VCaP (cell line): ENCODE data around the gene IL24.

Experiments used
- H3K27ac ChIP-seq: fragments of 450-650 bp; 2 replicates; pipeline ENCODE4 v1.5.1; 2017
- TF ChIP-seq, protein P1 (sequence below): fragments of 450-650 bp; conservative IDR thresholded peaks from 2 replicates; pipeline ENCODE4 v1.5.1; 2017; ENCODE audit warnings: mild to moderate bottlenecking, moderate library complexity

IL24 gene

DNA sequence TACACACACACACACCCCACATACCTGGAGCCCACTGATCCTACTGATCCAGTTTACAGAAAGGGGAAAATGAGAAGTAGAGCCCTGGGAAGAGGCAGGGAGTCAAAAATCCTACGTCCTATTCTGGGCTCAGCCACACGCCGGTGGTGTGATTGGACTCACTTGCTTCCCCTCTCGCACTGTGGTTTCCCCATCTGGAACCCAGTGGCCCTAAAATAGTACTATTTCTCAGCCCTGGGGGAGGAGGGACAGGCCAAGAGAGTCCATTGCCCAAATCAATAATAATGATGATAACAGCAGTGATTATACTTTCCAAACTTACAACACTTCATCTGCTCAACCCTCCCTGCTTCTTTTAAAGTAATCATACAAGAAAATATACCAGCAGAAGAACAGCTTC is 52.0 kb downstream of the IL24 start:
- no peak overlapping the region; the same call in 1 of the 2 replicates for H3K27ac ChIP-seq
- TF ChIP-seq, protein P1, sequence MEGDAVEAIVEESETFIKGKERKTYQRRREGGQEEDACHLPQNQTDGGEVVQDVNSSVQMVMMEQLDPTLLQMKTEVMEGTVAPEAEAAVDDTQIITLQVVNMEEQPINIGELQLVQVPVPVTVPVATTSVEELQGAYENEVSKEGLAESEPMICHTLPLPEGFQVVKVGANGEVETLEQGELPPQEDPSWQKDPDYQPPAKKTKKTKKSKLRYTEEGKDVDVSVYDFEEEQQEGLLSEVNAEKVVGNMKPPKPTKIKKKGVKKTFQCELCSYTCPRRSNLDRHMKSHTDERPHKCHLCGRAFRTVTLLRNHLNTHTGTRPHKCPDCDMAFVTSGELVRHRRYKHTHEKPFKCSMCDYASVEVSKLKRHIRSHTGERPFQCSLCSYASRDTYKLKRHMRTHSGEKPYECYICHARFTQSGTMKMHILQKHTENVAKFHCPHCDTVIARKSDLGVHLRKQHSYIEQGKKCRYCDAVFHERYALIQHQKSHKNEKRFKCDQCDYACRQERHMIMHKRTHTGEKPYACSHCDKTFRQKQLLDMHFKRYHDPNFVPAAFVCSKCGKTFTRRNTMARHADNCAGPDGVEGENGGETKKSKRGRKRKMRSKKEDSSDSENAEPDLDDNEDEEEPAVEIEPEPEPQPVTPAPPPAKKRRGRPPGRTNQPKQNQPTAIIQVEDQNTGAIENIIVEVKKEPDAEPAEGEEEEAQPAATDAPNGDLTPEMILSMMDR = no peak

DNA sequence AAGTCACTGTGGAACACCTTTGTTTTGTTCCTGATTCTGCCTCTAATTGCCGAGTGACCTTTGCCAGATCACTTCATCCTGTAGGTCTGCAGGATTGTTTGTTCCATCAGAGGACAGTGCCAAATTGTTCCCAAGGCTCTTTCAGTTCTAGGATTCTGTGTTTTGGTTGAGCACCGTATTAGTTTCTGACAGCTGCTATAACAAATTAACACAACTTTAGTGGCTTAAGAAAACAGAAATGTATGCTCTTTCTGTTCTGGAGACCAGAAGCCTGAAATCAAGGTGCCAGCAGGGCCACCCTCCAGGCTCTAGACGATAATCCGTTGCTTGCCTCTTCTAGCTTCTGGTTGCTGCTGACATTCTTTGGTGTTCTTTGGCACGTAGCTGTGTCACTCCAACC is 52.4 kb downstream of the IL24 start:
- H3K27ac ChIP-seq = peak overlapping the region; percentile 90; the same call in 1 of the 2 replicates
- TF ChIP-seq, protein P1 = no peak

DNA sequence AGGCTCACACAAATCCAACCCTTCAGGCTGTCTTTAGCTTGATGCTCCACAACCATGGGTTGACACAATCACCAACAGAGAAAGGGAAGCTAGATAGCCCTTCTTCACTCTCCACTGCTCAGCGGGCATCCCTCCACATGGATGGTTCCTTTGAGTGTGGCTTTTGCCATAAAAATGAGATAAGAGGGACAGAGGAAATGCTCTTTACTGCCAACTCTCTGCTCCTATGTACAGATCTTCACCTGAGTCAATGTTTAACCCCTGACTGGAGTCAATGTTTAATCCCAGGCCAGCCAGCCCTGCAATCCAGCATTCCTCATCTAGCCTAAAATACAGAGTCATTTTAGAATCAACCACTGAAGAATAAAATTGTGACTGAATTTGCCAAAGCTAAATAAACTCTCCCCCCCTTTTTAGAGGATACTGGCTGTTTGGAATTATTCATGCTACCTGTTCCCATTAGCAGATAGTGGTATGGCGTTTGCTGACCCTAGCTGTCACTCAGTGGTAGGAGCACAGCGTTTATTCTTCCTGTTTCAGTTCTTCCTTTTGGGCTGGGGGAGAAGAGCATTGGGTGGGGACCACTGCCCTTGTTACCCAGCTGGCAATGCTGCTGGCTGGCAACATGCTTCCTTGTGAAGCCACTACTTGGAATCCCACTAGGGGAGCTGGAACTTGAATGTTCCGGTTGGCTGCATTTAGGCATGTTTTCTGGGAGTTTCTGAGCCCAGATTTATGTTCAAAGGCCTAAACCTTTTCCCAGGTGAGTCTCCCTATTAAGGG is 54.3 kb downstream of the IL24 start:
- H3K27ac ChIP-seq = peak overlapping the region; percentile 90
- TF ChIP-seq, protein P1 = no peak

DNA sequence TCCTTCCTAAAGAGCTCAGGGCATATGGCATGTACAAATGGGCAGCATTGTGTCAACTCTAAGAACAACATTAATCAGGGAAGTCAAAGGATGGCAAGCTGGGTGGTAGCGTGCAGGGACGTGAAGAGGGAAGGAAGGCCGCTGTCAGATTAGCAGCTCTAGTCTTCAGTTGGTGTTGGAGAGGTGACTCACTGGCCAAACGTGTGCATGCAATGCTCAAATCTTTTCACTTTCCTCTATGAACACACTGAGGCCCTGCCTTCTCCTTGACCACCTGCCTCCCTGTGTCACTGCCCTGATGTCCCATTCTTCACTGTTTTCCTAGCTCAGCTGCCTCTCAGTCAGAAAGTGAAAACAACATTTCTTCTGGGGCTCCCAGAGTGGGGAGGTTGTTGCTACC is 54.9 kb downstream of the IL24 start:
- TF ChIP-seq, protein P1 = no peak
- H3K27ac ChIP-seq = peak overlapping the region; percentile 90

DNA sequence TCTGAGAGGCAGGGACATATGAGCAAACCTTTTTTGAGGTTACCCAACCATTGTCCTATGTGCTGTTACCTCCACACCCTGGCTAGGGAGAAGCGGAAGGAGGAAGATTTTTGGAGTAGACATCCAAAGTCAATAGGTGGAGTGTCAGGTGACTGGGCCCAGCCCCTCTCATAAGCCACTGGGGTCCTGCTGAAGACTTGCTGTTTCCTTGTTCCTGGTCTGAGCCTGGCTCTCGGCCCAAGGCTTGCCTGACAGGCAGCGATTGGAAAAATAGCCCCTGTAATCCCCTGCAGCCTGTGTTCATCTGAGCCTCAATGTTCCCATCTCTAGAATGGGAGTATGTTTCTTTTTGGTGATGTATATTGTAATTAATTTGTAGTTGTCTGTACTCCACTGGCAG is 55.9 kb downstream of the IL24 start:
- TF ChIP-seq, protein P1 = no peak
- peak overlapping the region; percentile 90 for H3K27ac ChIP-seq

DNA sequence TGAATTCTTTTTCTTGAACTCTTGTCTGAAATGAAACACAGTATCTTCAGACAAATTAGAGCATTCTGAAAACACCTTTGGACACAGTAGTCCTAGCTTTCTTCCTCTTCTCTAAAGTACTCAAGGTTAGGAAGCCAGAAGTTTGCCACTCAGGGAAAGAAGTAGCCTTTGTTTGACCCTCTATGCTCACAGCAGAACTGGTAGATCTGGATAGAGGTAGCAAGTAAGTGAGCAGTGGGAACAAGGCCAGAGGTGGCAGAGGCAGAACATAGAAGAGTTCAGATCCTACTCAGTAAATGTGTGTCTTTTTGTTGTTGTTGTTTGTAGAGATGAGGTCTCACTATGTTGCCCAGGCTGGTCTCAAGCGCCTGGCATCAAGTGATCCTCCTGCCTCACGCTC is 56.4 kb downstream of the IL24 start:
- TF ChIP-seq, protein P1 = no peak
- peak overlapping the region; percentile 90 for H3K27ac ChIP-seq
